K562 (cell line): ENCODE results near the gene UNC5C. TPM values are rescaled to one million over a fixed set of nuclear protein-coding genes. Genes with fewer than 3 reads are reported as not detected.

Experiments used
- ADNP ChIP-seq: fragments of 200-800 bp; sonication (Bioruptor generic); IDR thresholded peaks from 2 replicates; pipeline ENCODE4 v1.6.1; 2016; ENCODE audit warnings: missing genetic modification characterization, missing compliant biosample characterization
- CTBP1 ChIP-seq: fragments of 450-650 bp; IDR thresholded peaks from 2 replicates; pipeline ENCODE4 v1.6.1; 2016; ENCODE audit warnings: borderline replicate concordance
- DPF2 ChIP-seq: fragments of 450-650 bp; IDR thresholded peaks from 2 replicates; pipeline ENCODE4 v1.6.1; 2016
- ESRRA ChIP-seq: fragments of 450-650 bp; IDR thresholded peaks from 2 replicates; pipeline ENCODE4 v1.6.1; 2014; ENCODE audit warnings: low read depth, mild to moderate bottlenecking, moderate library complexity, borderline replicate concordance
- FOXM1 ChIP-seq, 2 experiments: fragments of 450-650 bp in 1 of 2; sonication (generic) in 1 of 2; formaldehyde crosslinking in 1 of 2; IDR thresholded peaks; 2 replicates each; pipeline versions ENCODE4 v1.6.1 to v1.9.0; 2017 to 2022; ENCODE audit warnings: low read depth in 2 of 2, mild to moderate bottlenecking in 2 of 2, missing genetic modification reagents in 1 of 2, moderate library complexity in 1 of 2
- GATAD2A ChIP-seq: fragments of 450-650 bp; IDR thresholded peaks from 2 replicates; pipeline ENCODE4 v1.6.1; 2017
- HNRNPK ChIP-seq: fragments of 200-400 bp; formaldehyde crosslinking; IDR thresholded peaks from one replicate; pipeline ENCODE4 v1.6.1; 2018; ENCODE audit warnings: mild to moderate bottlenecking, low read depth, low read length; ENCODE audit not compliant: poor library complexity, severe bottlenecking
- ID3 ChIP-seq, 2 experiments: fragments of 250-450 bp in 1 of 2; fragments of 450-650 bp in 1 of 2; sonication (Bioruptor Pico) in 1 of 2; IDR thresholded peaks; 2 replicates each; pipeline versions ENCODE4 v1.6.1 to v1.8.0; 2016 to 2021; ENCODE audit warnings: mild to moderate bottlenecking in 2 of 2, moderate library complexity in 2 of 2, missing compliant biosample characterization in 1 of 2, missing genetic modification characterization in 1 of 2
- KDM1A ChIP-seq, 2 experiments: fragments of 450-650 bp; IDR thresholded peaks; 2 replicates each; pipeline ENCODE4 v1.6.1; 2016; ENCODE audit warnings: mild to moderate bottlenecking in 2 of 2
- NELFE ChIP-seq: IDR thresholded peaks from 2 replicates; pipeline ENCODE4 v1.6.1; 2011; ENCODE audit warnings: mild to moderate bottlenecking; ENCODE audit not compliant: insufficient read depth, insufficient read length
- NR2C2 ChIP-seq, 2 experiments: fragments of 200-800 bp in 1 of 2; sonication (Bioruptor generic) in 1 of 2; sonication (generic) in 1 of 2; formaldehyde crosslinking in 1 of 2; IDR thresholded peaks; 2 replicates each; pipeline versions ENCODE4 v1.6.1 to v1.8.0; 2016 to 2022; ENCODE audit warnings: mild to moderate bottlenecking in 1 of 2, missing compliant biosample characterization in 1 of 2, missing genetic modification characterization in 1 of 2, missing genetic modification reagents in 1 of 2
- PML ChIP-seq: IDR thresholded peaks from 2 replicates; pipeline ENCODE4 v1.6.1; 2012; ENCODE audit warnings: low read length, inconsistent platforms
- POLR2AphosphoS2 ChIP-seq: IDR thresholded peaks from 2 replicates; pipeline ENCODE4 v1.6.1; 2012; ENCODE audit warnings: low read length, improper control_type of control experiment
- SOX6 ChIP-seq: fragments of 450-650 bp; IDR thresholded peaks from 2 replicates; pipeline ENCODE4 v1.6.1; 2014; ENCODE audit warnings: mild to moderate bottlenecking
- TEAD4 ChIP-seq, 2 experiments: sonication (generic) in 1 of 2; formaldehyde crosslinking in 1 of 2; IDR thresholded peaks; 2 replicates each; pipeline versions ENCODE4 v1.6.1 to v1.8.0; 2012 to 2022; ENCODE audit warnings: borderline replicate concordance in 1 of 2, inconsistent platforms in 1 of 2, low read length in 1 of 2, mild to moderate bottlenecking in 1 of 2, missing genetic modification reagents in 1 of 2
- ZNF174 ChIP-seq: fragments of 250-450 bp; sonication (Bioruptor Pico); IDR thresholded peaks from 2 replicates; pipeline ENCODE4 v1.4.0; 2020; ENCODE audit warnings: mild to moderate bottlenecking
- ZNF395 ChIP-seq: fragments of 200-800 bp; sonication (Bioruptor generic); IDR thresholded peaks from 2 replicates; pipeline ENCODE4 v1.6.1; 2017; ENCODE audit warnings: missing genetic modification characterization, missing compliant biosample characterization
- ZNF707 ChIP-seq: fragments of 250-450 bp; sonication (Bioruptor Pico); conservative IDR thresholded peaks from 2 replicates; pipeline ENCODE4 v1.8.0; 2022; ENCODE audit warnings: inconsistent platforms, mild to moderate bottlenecking, moderate library complexity
- polyA plus RNA-seq, 8 experiments: library from polyadenylated mRNA; depleted of rRNA in 4 of 8; stranded (reverse) in 5 of 8; unstranded in 3 of 8; fragments of >200 nt; fragmentation: Nextera tagmentation in 2 of 8; fragmentation: Illumina TruSeq in 1 of 8; extraction: Ambion mirVana in 2 of 8; extraction: Trizol in 1 of 8; gene quantifications; 2 replicates each; pipeline versions ENCODE4 v1.2.1 to v1.2.3, GENCODE V29; 2011 to 2014; ENCODE audit warnings: inconsistent platforms in 1 of 8, missing spikeins in 1 of 8
- total RNA-seq, 7 experiments: library from RNA; depleted of rRNA in 6 of 7; stranded (reverse); fragments of >200 nt in 6 of 7; fragmentation: Illumina TruSeq in 2 of 7; extraction: Trizol in 2 of 7; gene quantifications; 2 replicates each; pipeline versions ENCODE4 v1.2.1 to v1.2.3, GENCODE V29; 2011 to 2021; ENCODE audit warnings: low replicate concordance in 1 of 7
- TF ChIP-seq, protein P1 (sequence below): fragments of 150-350 bp; IDR thresholded peaks from 2 replicates; pipeline ENCODE4 v1.6.1; 2014; ENCODE audit warnings: low read depth, mild to moderate bottlenecking, low read length, borderline replicate concordance
- TF ChIP-seq, protein P2 (sequence below): fragments of 200-400 bp; formaldehyde crosslinking; IDR thresholded peaks from 2 replicates; pipeline ENCODE4 v1.6.1; 2017; ENCODE audit warnings: mild to moderate bottlenecking, low read depth, low read length, moderate library complexity

Gene UNC5C
- total and polyA plus RNA-seq, 9 of the 15 experiments (the other 6 are each of a cell fraction or from before 2014, with no cell fraction given), result under 0.01 to 0.10 (median 0.03) TPM; not detected in 1

DNA sequence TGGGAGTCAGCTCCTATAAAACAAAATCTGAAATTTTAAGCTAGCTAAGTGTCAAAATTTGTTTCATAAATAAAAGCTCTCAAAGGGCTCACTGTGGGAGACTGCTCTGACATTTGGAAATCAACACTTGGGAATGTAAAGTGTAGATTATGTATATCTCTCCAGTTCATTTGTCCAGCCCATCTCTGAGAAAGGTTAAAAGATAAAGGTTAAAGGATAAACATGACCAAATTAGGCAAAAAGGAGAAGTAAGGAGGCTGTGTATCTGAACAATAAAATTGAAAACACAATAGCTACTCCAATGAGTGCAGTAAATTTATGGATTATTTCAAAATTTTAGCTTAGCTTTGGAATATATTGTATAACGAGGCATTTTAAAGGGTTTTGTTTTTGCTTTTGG is 304.9 kb downstream of the UNC5C start (continued):
- TF ChIP-seq ZNF174, result no peak
- TF ChIP-seq ADNP (tag), result peak; percentile 48; the same call in 1 of the 2 replicates
- TF ChIP-seq ID3 (CRISPR knock-in tag; IDR thresholded peaks at IDR 0.05), result no peak
- peak; percentile 92 for TF ChIP-seq ID3 (tag; IDR thresholded peaks at IDR 0.05)
- peak; percentile 61; the same call in 1 of the 2 replicates for TF ChIP-seq PML
- TF ChIP-seq, protein P1, sequence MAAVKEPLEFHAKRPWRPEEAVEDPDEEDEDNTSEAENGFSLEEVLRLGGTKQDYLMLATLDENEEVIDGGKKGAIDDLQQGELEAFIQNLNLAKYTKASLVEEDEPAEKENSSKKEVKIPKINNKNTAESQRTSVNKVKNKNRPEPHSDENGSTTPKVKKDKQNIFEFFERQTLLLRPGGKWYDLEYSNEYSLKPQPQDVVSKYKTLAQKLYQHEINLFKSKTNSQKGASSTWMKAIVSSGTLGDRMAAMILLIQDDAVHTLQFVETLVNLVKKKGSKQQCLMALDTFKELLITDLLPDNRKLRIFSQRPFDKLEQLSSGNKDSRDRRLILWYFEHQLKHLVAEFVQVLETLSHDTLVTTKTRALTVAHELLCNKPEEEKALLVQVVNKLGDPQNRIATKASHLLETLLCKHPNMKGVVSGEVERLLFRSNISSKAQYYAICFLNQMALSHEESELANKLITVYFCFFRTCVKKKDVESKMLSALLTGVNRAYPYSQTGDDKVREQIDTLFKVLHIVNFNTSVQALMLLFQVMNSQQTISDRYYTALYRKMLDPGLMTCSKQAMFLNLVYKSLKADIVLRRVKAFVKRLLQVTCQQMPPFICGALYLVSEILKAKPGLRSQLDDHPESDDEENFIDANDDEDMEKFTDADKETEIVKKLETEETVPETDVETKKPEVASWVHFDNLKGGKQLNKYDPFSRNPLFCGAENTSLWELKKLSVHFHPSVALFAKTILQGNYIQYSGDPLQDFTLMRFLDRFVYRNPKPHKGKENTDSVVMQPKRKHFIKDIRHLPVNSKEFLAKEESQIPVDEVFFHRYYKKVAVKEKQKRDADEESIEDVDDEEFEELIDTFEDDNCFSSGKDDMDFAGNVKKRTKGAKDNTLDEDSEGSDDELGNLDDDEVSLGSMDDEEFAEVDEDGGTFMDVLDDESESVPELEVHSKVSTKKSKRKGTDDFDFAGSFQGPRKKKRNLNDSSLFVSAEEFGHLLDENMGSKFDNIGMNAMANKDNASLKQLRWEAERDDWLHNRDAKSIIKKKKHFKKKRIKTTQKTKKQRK, result no peak
- TF ChIP-seq ZNF707 (CRISPR knock-in tag), result no peak
- peak; percentile 70; the same call in 1 of the 2 replicates for TF ChIP-seq FOXM1 (IDR thresholded peaks at IDR 0.05; ENCODE audit: low read depth)
- no peak for TF ChIP-seq FOXM1 (CRISPR knock-in tag; IDR thresholded peaks at IDR 0.05; ENCODE audit: low read depth)
- TF ChIP-seq ZNF395, result 0 out of 2 replicates have a peak, but pooled peaks have one; percentile 34
- TF ChIP-seq KDM1A (IDR thresholded peaks at IDR 0.05), result peak in 1 of 2 experiments; percentile 45; a peak in 1 of 4 replicates
- TF ChIP-seq POLR2AphosphoS2, result no peak
- no peak for TF ChIP-seq HNRNPK
- TF ChIP-seq DPF2, result peak; percentile 62; the same call in 1 of the 2 replicates
- TF ChIP-seq, protein P2, sequence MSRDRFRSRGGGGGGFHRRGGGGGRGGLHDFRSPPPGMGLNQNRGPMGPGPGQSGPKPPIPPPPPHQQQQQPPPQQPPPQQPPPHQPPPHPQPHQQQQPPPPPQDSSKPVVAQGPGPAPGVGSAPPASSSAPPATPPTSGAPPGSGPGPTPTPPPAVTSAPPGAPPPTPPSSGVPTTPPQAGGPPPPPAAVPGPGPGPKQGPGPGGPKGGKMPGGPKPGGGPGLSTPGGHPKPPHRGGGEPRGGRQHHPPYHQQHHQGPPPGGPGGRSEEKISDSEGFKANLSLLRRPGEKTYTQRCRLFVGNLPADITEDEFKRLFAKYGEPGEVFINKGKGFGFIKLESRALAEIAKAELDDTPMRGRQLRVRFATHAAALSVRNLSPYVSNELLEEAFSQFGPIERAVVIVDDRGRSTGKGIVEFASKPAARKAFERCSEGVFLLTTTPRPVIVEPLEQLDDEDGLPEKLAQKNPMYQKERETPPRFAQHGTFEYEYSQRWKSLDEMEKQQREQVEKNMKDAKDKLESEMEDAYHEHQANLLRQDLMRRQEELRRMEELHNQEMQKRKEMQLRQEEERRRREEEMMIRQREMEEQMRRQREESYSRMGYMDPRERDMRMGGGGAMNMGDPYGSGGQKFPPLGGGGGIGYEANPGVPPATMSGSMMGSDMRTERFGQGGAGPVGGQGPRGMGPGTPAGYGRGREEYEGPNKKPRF, result no peak
- no peak for TF ChIP-seq NELFE
- TF ChIP-seq NR2C2 (CRISPR knock-in tag; IDR thresholded peaks at IDR 0.05), result no peak
- peak; percentile 82 for TF ChIP-seq NR2C2 (tag; IDR thresholded peaks at IDR 0.05)
- TF ChIP-seq GATAD2A, result no peak
- TF ChIP-seq ESRRA, result peak; percentile 34; the same call in 1 of the 2 replicates
- peak; percentile 91 for TF ChIP-seq SOX6
- peak; percentile 87 for TF ChIP-seq TEAD4 (IDR thresholded peaks at IDR 0.05; ENCODE audit: low read length)
- no peak for TF ChIP-seq TEAD4 (CRISPR knock-in tag; IDR thresholded peaks at IDR 0.05; ENCODE audit: borderline replicate concordance)
- 0 out of 2 replicates have a peak, but pooled peaks have one; percentile 18 for TF ChIP-seq CTBP1
